HepG2 (cell line): ENCODE data around the gene IQCN. TPM values are rescaled to one million over a fixed set of nuclear protein-coding genes. Genes with fewer than 3 reads are reported as not detected.

ENCODE experiments used
- ATAC-seq: fragments of 200-7000 bp; cut with Tn5 transposase; 3 replicates; pipeline ENCODE4 v1.9.1; 2020; ENCODE audit warnings: mild to moderate bottlenecking, moderate library complexity
- BruUV-seq: library from RNA; stranded (reverse); fragments of 400-500 nt; replicated peaks from 2 replicates; lab custom pipeline; 2021; lab: Mats Ljungman, UMichigan
- CTCF ChIA-PET: fragments of 300-600 bp; formaldehyde crosslinking; extraction: SDS; loops from one replicate; lab custom pipeline; 2021; ENCODE audit warnings: low total read pairs, inconsistent platforms, low intra/inter-chr PET ratio; lab: Yijun Ruan, JAX
- POLR2A ChIA-PET: fragments of 350-600 bp; sonication (Branson Sonifier 250); formaldehyde crosslinking; loops from one replicate; lab custom pipeline; 2020; ENCODE audit warnings: antibody characterized with exemption, inconsistent platforms; lab: Yijun Ruan, JAX
- DNase-seq: peaks from one replicate; pipeline ENCODE4 v3.0.0-alpha.2; 2015; ENCODE audit warnings: low spot score
- FAIRE-seq: peaks from 3 replicates; lab custom pipeline; 2011; peaks lifted over from hg19 to GRCh38; lab: Jason Lieb, UNC
- H2AFZ ChIP-seq: one replicate; pipeline ENCODE4 v1.6.1; 2011; ENCODE audit warnings: low read length, inconsistent platforms
- H3K27ac ChIP-seq: fragments of 300-600 bp; 3 replicates; pipeline ENCODE4 v1.8.0; 2011; ENCODE audit warnings: mixed run types, mild to moderate bottlenecking, mixed read lengths, low read length, inconsistent platforms; ENCODE audit not compliant: insufficient read depth; ENCODE audit errors: extremely low read length
- H3K27me3 ChIP-seq, 2 experiments: fragments of 200-600 bp in 1 of 2; 2 replicates in 1 of 2; 3 replicates in 1 of 2; pipeline versions ENCODE4 v1.6.0 to v1.8.0; 2011; ENCODE audit warnings: low read length in 2 of 2, mild to moderate bottlenecking in 2 of 2, moderate library complexity in 2 of 2, inconsistent platforms in 1 of 2; ENCODE audit not compliant: insufficient read depth in 2 of 2, control insufficient read depth in 1 of 2
- H3K36me3 ChIP-seq, 2 experiments: fragments of 200-600 bp in 1 of 2; replicated peaks in 1 of 2; 2 replicates in 1 of 2; 3 replicates in 1 of 2; pipeline versions ENCODE4 v1.5.1 to v1.8.0; 2011; ENCODE audit warnings: low read length in 2 of 2, inconsistent platforms in 1 of 2; ENCODE audit not compliant: insufficient read depth in 2 of 2, control insufficient read depth in 1 of 2
- H3K4me1 ChIP-seq: 2 replicates; pipeline ENCODE4 v1.5.1; 2012; ENCODE audit warnings: low read length, inconsistent platforms; ENCODE audit not compliant: insufficient read depth
- H3K4me2 ChIP-seq: 2 replicates; pipeline ENCODE4 v1.6.0; 2011; ENCODE audit warnings: low read depth, low read length, inconsistent platforms
- H3K4me3 ChIP-seq, 3 experiments: fragments of 200-600 bp in 1 of 3; sonication (generic), shearing (Covaris generic) in 1 of 3; replicated peaks in 1 of 3; 2 replicates each; pipeline ENCODE4 v1.5.1; 2011 to 2016; ENCODE audit warnings: low read length in 3 of 3, inconsistent platforms in 2 of 3, low read depth in 2 of 3, mild to moderate bottlenecking in 2 of 3, control low read depth in 1 of 3, mixed read lengths in 1 of 3; ENCODE audit not compliant: insufficient read depth in 1 of 3
- H3K79me2 ChIP-seq: one replicate; pipeline ENCODE4 v1.6.1; 2011; ENCODE audit warnings: low read length, inconsistent platforms; ENCODE audit not compliant: insufficient read depth
- H3K9ac ChIP-seq: 2 replicates; pipeline ENCODE4 v1.6.0; 2011; ENCODE audit warnings: mild to moderate bottlenecking, low read depth, low read length, inconsistent platforms; ENCODE audit not compliant: insufficient read depth
- H3K9me3 ChIP-seq: 2 replicates; pipeline ENCODE4 v1.5.1; 2012; ENCODE audit warnings: mild to moderate bottlenecking, low read length
- H4K20me1 ChIP-seq: 2 replicates; pipeline ENCODE4 v1.6.0; 2011; ENCODE audit warnings: inconsistent platforms, mild to moderate bottlenecking, low read length, moderate library complexity; ENCODE audit not compliant: insufficient read depth
- ETV5 ChIP-seq: IDR thresholded peaks from 2 replicates; pipeline ENCODE4 v1.6.1; 2018; ENCODE audit warnings: missing biosample characterization, missing genetic modification reagents, inconsistent platforms, borderline replicate concordance
- EZH2 ChIP-seq: conservative IDR thresholded peaks from 2 replicates; pipeline ENCODE4 v1.6.1; 2012; ENCODE audit warnings: mild to moderate bottlenecking, low read depth, low read length, moderate library complexity
- FOXJ3 ChIP-seq: sonication (generic); formaldehyde crosslinking; IDR thresholded peaks from 2 replicates; pipeline ENCODE4 v1.4.0; 2020; ENCODE audit warnings: missing genetic modification reagents, mild to moderate bottlenecking, borderline replicate concordance
- PRPF4 ChIP-seq: fragments of 200-400 bp; formaldehyde crosslinking; IDR thresholded peaks from 2 replicates; pipeline ENCODE4 v1.6.1; 2016; ENCODE audit warnings: low read length, low read depth; ENCODE audit not compliant: poor library complexity, severe bottlenecking
- SMAD3 ChIP-seq: sonication (generic); formaldehyde crosslinking; IDR thresholded peaks from 2 replicates; pipeline ENCODE4 v1.4.0; 2020; ENCODE audit warnings: missing genetic modification reagents
- ZBTB7B ChIP-seq: sonication (generic); formaldehyde crosslinking; IDR thresholded peaks from 2 replicates; pipeline ENCODE4 v1.4.0; 2020; ENCODE audit warnings: missing genetic modification reagents
- ZNF121 ChIP-seq: sonication (generic); formaldehyde crosslinking; IDR thresholded peaks from 2 replicates; pipeline ENCODE4 v1.5.0; 2020; ENCODE audit warnings: mild to moderate bottlenecking, missing genetic modification reagents
- ZNF724P ChIP-seq: sonication (generic); formaldehyde crosslinking; IDR thresholded peaks from 2 replicates; pipeline ENCODE4 v1.8.0; 2022; ENCODE audit warnings: missing genetic modification reagents, borderline replicate concordance
- WGBS: methylation state at CpG from one replicate; pipeline ENCODE4 v1.1.6; 2017; ENCODE audit warnings: low lambda C conversion rate; 5-methylcytosine and 5-hydroxymethylcytosine counted together
- in situ Hi-C: cut with HindIII; loops from 2 replicates; pipeline ENCODE4 v1.10.0; 2017; ENCODE audit warnings: low pct_unique_long_range_greater_than_20kb; ENCODE audit not compliant: extremely low pct_ligation_motif_present
- intact Hi-C: fragments of 100-400 bp; cut with micrococcal nuclease; formaldehyde crosslinking; loops from one replicate; pipeline ENCODE4 v1.10.0; 2022; ENCODE audit not compliant: unreplicated experiment
- polyA plus RNA-seq, 8 experiments: library from polyadenylated mRNA; depleted of rRNA in 3 of 8; stranded (reverse) in 7 of 8; unstranded in 1 of 8; fragments of >200 nt; fragmentation: Illumina TruSeq in 4 of 8; extraction: Trizol in 4 of 8; gene quantifications; 2 replicates each; pipeline versions ENCODE4 v1.2.1 to v1.2.3, GENCODE V29; 2011 to 2016; ENCODE audit warnings: low read depth in 4 of 8, missing spikeins in 1 of 8, mixed read lengths in 1 of 8; ENCODE audit not compliant: insufficient read depth in 1 of 8
- total RNA-seq, 5 experiments: library from RNA; depleted of rRNA; stranded (reverse); fragments of >200 nt; fragmentation: Illumina TruSeq; extraction: Trizol; gene quantifications; 2 replicates each; pipeline ENCODE4 v1.2.3, GENCODE V29; 2016; ENCODE audit warnings: low read depth in 1 of 5
- TF ChIP-seq, protein P1 (sequence below): sonication (generic); formaldehyde crosslinking; IDR thresholded peaks from 2 replicates; pipeline ENCODE4 v1.4.0; 2020; ENCODE audit warnings: low read depth, mild to moderate bottlenecking, missing genetic modification reagents
- TF ChIP-seq, protein P2 (sequence below): sonication (generic); formaldehyde crosslinking; IDR thresholded peaks from 2 replicates; pipeline ENCODE4 v1.4.0; 2020; ENCODE audit warnings: missing genetic modification reagents
- TF ChIP-seq, protein P3 (sequence below): sonication (generic); formaldehyde crosslinking; IDR thresholded peaks from 2 replicates; pipeline ENCODE4 v1.8.1; 2023; ENCODE audit warnings: mild to moderate bottlenecking, missing genetic modification reagents, borderline replicate concordance
- TF ChIP-seq, protein P4 (sequence below), 2 experiments: sonication (generic) in 1 of 2; formaldehyde crosslinking in 1 of 2; IDR thresholded peaks; 2 replicates each; pipeline versions ENCODE4 v1.4.0 to v1.6.1; 2016 to 2020; ENCODE audit warnings: borderline replicate concordance in 1 of 2, low read depth in 1 of 2, mild to moderate bottlenecking in 1 of 2, missing genetic modification reagents in 1 of 2

IQCN gene
- total and polyA plus RNA-seq, 2 of the 13 experiments (the other 11 are each of a cell fraction or from before 2014, with no cell fraction given), result 0.04 to 0.18 TPM

DNA sequence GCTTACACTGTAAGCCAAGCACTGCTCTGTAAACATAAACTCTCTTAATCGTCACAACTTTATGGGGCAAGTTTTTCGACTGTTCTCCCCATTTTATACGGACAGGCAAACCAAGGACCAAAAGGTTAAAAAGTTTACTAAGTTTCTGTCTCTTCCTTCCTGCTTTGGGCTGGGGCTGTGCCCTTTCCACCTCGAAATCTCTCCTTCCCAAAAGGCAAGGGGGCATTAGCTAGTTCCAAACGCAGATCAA, 4.9 kb upstream of the IQCN start:
- DNase-seq (no peak), FAIRE-seq (no peak), ATAC-seq (no peak)
- no peaks in the 10 kb centered on the region; a peak in 1 of 5 replicates for H3K27me3 ChIP-seq
- POLR2A ChIA-PET, result interaction anchor here (0.7 to 7.1 kb wide), 21 partner anchors 13 to 140 kb away, joined by 3 to 278 read pairs (median 14); partner anchors contain the start of genes GDF15, LSM4, PDE4C and PGPEP1
- peak overlapping the region; percentile 91 for H3K4me2 ChIP-seq
- H3K79me2 ChIP-seq, result peaks cover 26% of the 10 kb centered on the region
- in situ Hi-C loops, result loop anchor here (5.0 to 10.0 kb wide), 2 partner anchors 43 to 136 kb away; partner anchors contain the start of genes LSM4 and SSBP4
- H3K36me3 ChIP-seq, result peaks cover 2 to 10% of the 10 kb centered on the region in 2 experiments; a peak in 4 of 5 replicates
- peak overlapping the region; percentile 74 to 100 (median 84) for H3K4me3 ChIP-seq
- H3K27ac ChIP-seq, result peak overlapping the region; percentile 94
- intact Hi-C loops, result loop anchor here (1.0 to 5.0 kb wide), 2 partner anchors 44 to 133 kb away; partner anchors contain the start of gene LSM4
- no TSS peak for BruUV-seq
- no peaks in the 10 kb centered on the region for H3K9me3 ChIP-seq
- peaks cover 66% of the 10 kb centered on the region for H3K4me1 ChIP-seq
- peaks cover 34% of the 10 kb centered on the region for H4K20me1 ChIP-seq
- CTCF ChIA-PET, result interaction anchor here (1.4 to 3.6 kb wide), 3 partner anchors 44 to 106 kb away, joined by 3 to 50 read pairs (median 7); partner anchors contain the start of genes GDF15 and LSM4
- 5% methylated on average over 5 of the region's 5 CpGs for WGBS
- no peak overlapping the region for H2AFZ ChIP-seq
- peak overlapping the region; percentile 100 for H3K9ac ChIP-seq
- TF ChIP-seq, protein P1, sequence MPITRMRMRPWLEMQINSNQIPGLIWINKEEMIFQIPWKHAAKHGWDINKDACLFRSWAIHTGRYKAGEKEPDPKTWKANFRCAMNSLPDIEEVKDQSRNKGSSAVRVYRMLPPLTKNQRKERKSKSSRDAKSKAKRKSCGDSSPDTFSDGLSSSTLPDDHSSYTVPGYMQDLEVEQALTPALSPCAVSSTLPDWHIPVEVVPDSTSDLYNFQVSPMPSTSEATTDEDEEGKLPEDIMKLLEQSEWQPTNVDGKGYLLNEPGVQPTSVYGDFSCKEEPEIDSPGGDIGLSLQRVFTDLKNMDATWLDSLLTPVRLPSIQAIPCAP (CRISPR knock-in tag), result 0 out of 2 replicates have a peak, but pooled peaks have one; percentile 35
- TF ChIP-seq, protein P2, sequence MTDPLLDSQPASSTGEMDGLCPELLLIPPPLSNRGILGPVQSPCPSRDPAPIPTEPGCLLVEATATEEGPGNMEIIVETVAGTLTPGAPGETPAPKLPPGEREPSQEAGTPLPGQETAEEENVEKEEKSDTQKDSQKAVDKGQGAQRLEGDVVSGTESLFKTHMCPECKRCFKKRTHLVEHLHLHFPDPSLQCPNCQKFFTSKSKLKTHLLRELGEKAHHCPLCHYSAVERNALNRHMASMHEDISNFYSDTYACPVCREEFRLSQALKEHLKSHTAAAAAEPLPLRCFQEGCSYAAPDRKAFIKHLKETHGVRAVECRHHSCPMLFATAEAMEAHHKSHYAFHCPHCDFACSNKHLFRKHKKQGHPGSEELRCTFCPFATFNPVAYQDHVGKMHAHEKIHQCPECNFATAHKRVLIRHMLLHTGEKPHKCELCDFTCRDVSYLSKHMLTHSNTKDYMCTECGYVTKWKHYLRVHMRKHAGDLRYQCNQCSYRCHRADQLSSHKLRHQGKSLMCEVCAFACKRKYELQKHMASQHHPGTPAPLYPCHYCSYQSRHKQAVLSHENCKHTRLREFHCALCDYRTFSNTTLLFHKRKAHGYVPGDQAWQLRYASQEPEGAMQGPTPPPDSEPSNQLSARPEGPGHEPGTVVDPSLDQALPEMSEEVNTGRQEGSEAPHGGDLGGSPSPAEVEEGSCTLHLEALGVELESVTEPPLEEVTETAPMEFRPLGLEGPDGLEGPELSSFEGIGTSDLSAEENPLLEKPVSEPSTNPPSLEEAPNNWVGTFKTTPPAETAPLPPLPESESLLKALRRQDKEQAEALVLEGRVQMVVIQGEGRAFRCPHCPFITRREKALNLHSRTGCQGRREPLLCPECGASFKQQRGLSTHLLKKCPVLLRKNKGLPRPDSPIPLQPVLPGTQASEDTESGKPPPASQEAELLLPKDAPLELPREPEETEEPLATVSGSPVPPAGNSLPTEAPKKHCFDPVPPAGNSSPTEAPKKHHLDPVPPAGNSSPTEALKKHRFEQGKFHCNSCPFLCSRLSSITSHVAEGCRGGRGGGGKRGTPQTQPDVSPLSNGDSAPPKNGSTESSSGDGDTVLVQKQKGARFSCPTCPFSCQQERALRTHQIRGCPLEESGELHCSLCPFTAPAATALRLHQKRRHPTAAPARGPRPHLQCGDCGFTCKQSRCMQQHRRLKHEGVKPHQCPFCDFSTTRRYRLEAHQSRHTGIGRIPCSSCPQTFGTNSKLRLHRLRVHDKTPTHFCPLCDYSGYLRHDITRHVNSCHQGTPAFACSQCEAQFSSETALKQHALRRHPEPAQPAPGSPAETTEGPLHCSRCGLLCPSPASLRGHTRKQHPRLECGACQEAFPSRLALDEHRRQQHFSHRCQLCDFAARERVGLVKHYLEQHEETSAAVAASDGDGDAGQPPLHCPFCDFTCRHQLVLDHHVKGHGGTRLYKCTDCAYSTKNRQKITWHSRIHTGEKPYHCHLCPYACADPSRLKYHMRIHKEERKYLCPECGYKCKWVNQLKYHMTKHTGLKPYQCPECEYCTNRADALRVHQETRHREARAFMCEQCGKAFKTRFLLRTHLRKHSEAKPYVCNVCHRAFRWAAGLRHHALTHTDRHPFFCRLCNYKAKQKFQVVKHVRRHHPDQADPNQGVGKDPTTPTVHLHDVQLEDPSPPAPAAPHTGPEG (CRISPR knock-in tag), result peak; percentile 34; the same call in 1 of the 2 replicates
- TF ChIP-seq PRPF4, result no peak
- TF ChIP-seq EZH2, result no peak
- TF ChIP-seq, protein P3, sequence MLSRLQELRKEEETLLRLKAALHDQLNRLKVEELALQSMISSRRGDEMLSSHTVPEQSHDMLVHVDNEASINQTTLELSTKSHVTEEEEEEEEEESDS (CRISPR knock-in tag), result 0 out of 2 replicates have a peak, but pooled peaks have one; percentile 43
- TF ChIP-seq, protein P4, sequence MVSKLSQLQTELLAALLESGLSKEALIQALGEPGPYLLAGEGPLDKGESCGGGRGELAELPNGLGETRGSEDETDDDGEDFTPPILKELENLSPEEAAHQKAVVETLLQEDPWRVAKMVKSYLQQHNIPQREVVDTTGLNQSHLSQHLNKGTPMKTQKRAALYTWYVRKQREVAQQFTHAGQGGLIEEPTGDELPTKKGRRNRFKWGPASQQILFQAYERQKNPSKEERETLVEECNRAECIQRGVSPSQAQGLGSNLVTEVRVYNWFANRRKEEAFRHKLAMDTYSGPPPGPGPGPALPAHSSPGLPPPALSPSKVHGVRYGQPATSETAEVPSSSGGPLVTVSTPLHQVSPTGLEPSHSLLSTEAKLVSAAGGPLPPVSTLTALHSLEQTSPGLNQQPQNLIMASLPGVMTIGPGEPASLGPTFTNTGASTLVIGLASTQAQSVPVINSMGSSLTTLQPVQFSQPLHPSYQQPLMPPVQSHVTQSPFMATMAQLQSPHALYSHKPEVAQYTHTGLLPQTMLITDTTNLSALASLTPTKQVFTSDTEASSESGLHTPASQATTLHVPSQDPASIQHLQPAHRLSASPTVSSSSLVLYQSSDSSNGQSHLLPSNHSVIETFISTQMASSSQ (IDR thresholded peaks at IDR 0.05; ENCODE audit: low read depth), result no peak
- TF ChIP-seq, protein P4 (CRISPR knock-in tag; IDR thresholded peaks at IDR 0.05; ENCODE audit: borderline replicate concordance), result 0 out of 2 replicates have a peak, but pooled peaks have one; percentile 18
- 0 out of 2 replicates have a peak, but pooled peaks have one; percentile 0 for TF ChIP-seq SMAD3 (CRISPR knock-in tag)
- TF ChIP-seq ETV5 (CRISPR knock-in tag), result no peak
- TF ChIP-seq ZNF121 (CRISPR knock-in tag), result 0 out of 2 replicates have a peak, but pooled peaks have one; percentile 6
- no peak for TF ChIP-seq FOXJ3 (CRISPR knock-in tag)
- TF ChIP-seq ZNF724P, result peak; percentile 58; the same call in 1 of the 2 replicates
- TF ChIP-seq ZBTB7B (CRISPR knock-in tag), result 0 out of 2 replicates have a peak, but pooled peaks have one; percentile 21
